H1 (cell line): ENCODE data around the gene SLCO4A1. TPM values are rescaled to one million over a fixed set of nuclear protein-coding genes. Genes with fewer than 3 reads are reported as not detected.

Source experiments
- ASH2L ChIP-seq: fragments of 200-600, 300-600 bp; sonication (generic); IDR thresholded peaks from one replicate; pipeline ENCODE4 v1.7.1; 2017; ENCODE audit warnings: low read length
- CHD7 ChIP-seq: fragments of 300-600 bp; sonication (generic); IDR thresholded peaks from 2 replicates; pipeline ENCODE4 v1.7.1; 2012; ENCODE audit warnings: low read length, moderate library complexity, mild to moderate bottlenecking, inconsistent platforms; ENCODE audit not compliant: insufficient replicate concordance
- CTBP2 ChIP-seq: IDR thresholded peaks from 2 replicates; pipeline ENCODE4 v1.7.0; 2011; ENCODE audit warnings: borderline replicate concordance, mild to moderate bottlenecking, moderate library complexity, mixed read lengths, low read length; ENCODE audit not compliant: insufficient read depth, insufficient read length
- EGR1 ChIP-seq: IDR thresholded peaks from 2 replicates; pipeline ENCODE4 v1.6.1; 2011; ENCODE audit warnings: low read depth, low read length, borderline replicate concordance
- EZH2 ChIP-seq: fragments of 200-600 bp; sonication (generic); IDR thresholded peaks from 2 replicates; pipeline ENCODE4 v1.7.1; 2012; ENCODE audit warnings: low read depth, mild to moderate bottlenecking, moderate library complexity, low read length, inconsistent platforms; ENCODE audit not compliant: severe bottlenecking
- KDM1A ChIP-seq: fragments of 200-600, 300-600 bp; sonication (generic); IDR thresholded peaks from 2 replicates; pipeline ENCODE4 v1.7.1; 2016; ENCODE audit warnings: mild to moderate bottlenecking, low read length, borderline replicate concordance
- RFX5 ChIP-seq: IDR thresholded peaks from 2 replicates; pipeline ENCODE4 v1.6.1; 2011; ENCODE audit warnings: low read depth, low read length, improper control_type of control experiment, borderline replicate concordance
- ZNF274 ChIP-seq: IDR thresholded peaks from 2 replicates; pipeline ENCODE4 v1.7.0; 2012; ENCODE audit warnings: low read length, borderline replicate concordance; ENCODE audit errors: extremely low read depth
- polyA plus RNA-seq, 7 experiments: library from polyadenylated mRNA; depleted of rRNA in 3 of 7; stranded (reverse) in 5 of 7; unstranded in 2 of 7; fragments of >200 nt in 5 of 7; fragments of 200-250 nt in 2 of 7; gene quantifications; 1 replicate in 5 of 7; 2 replicates in 1 of 7; 4 replicates in 1 of 7; pipeline versions ENCODE4 v1.2.1 to v1.2.3, GENCODE V29; 2011 to 2013; ENCODE audit warnings: missing spikeins in 2 of 7, mixed read lengths in 2 of 7
- total RNA-seq: library from RNA; stranded (reverse); fragmentation: NEBNext Ultra II Directional; extraction: Animal tissue kit (Norgen Biotek cat#: 25700); gene quantifications from 2 replicates; pipeline ENCODE4 v1.2.1, GENCODE V29; 2021

The SLCO4A1 gene
- total and polyA plus RNA-seq, 2 of the 8 experiments (the other 6 are each of a cell fraction or from before 2014, with no cell fraction given): 10.5 to 18.5 TPM

DNA sequence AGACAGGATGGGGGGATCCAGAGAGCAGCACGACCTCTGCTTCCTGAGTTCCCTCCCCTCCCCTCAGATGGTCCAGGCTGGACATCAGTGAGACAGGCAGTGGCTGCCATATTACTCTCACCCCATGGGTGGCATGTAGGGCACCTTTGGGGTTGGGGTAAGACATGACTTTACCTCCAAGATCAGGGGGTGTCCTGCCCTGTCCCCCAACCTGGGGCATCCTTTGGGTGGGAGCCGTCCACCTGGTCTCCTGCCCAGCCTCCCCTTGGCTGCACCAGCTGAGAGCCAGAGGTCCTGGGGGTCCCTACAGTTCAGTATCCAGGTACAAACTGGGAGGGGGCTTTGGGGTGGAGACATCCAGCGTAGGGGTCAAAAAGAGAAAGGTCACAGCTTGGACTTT, 48.7 kb upstream of the SLCO4A1 start (continued):
- TF ChIP-seq CHD7: no peak
- TF ChIP-seq CTBP2: no peak
- no peak for TF ChIP-seq EZH2
- no peak for TF ChIP-seq EGR1
- no peak for TF ChIP-seq ASH2L
- no peak for TF ChIP-seq RFX5
- TF ChIP-seq KDM1A: no peak
- TF ChIP-seq ZNF274: no peak
